Measurements from ENCODE around the gene SCGB3A2.
"Not testable (repeated sequence)": the region's sequence is repeated elsewhere in the genome, so short reads cannot be mapped to it uniquely, and the experiment has no call there.

SCGB3A2 gene

DNA sequence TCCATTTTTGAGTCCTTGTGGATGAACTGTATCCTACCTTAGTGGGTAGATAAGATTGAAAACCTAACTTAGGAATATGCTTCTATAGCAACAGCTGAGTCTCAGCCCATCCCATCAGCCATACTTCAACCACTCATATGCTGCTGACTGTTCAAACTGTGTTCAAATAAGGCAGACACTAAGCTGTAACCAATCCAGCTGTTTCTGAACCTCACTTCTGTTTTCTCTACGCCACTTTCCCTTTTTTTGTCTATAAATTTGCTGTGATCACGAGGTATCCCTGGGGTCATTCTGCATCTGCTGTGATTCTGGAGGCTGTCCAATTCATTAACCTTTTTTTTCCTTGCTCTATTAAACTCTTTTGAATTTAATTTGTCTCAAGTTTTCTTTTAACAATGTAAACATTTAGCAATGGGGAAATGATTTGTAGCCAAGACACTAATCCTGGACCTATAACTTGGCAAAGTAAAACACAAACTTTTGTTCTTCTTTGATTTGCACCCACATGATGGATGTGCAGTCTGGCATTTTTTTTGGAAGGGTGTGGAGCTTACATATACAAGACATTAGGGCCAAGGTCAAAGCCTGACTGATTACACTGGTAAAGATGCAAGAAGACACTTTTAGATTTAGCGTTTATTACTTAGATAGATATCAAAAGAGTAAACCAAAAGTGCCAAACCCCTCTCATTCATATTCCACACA is 14.9 kb upstream of the SCGB3A2 start:
- DNase-seq (ENCODE audit: low spot score): no peak

DNA sequence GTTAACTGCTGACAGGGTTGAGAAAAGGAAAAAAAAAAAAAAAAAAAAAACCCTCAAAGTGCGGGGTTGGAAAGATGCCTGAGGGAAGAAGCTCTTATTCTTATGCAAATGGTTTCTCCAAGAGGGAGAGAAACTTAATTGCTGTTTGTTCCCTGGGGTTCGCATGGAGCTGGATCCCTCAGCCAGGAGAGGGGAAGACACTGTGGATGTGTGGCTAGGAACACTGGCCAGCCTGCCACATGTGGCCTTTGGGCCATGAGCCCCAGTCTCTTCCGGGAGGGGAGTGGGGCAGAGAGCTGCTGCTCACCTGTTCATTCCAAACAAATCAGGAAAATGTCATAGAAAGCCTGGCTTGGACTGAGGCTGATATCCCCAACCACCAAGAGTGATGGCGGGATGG is 9.4 kb upstream of the SCGB3A2 start:
- no peak for DNase-seq (ENCODE audit: low spot score)

DNA sequence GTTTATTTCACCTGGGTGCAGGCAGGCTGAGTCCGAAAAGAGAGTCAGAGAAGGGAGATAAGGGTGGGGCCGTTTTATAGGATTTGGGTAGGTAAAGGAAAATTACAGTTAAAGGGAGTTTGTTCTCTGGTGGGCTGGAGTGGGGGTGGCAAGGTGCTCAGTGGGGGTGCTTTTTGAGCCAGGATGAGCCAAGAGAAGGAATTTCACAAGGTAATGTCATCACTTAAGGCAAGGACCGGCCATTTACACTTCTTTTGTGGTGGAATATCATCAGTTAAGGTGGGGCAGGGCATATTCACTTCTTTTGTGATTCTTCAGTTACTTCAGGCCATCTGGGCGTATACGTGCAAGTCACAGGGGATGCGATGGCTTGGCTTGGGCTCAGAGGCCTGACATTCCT is 8.6 kb upstream of the SCGB3A2 start:
- DNase-seq (ENCODE audit: low spot score): not testable (repeated sequence)

DNA sequence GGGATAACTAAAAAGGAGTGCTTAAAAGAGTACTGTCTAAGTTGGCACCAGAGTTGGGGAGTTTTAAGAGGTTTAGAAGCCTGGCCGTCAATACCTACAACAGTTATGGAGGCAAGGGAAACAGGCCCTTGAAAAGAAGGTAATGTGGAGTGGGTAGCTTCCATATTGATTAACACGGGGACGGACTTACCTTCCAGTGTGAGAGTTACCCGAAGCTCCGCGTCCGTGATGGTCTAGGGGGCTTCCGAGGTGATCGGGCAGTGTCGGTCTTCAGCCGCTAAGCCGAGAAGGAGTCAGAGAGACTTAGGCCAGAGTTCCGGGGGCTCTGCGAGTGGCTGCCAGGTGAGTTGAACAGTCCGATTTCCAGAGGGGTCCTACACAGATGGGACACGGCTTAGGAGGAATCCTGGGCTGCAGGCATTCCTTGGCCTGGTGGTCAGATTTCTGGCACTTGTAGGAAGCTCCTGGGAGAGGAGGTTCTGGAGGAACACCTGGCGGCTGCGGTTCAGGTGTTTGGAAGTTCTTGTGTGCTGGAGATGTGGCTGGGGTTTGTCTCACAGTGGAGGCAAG is 6.4 kb upstream of the SCGB3A2 start:
- DNase-seq (ENCODE audit: low spot score): not testable (repeated sequence)

DNA sequence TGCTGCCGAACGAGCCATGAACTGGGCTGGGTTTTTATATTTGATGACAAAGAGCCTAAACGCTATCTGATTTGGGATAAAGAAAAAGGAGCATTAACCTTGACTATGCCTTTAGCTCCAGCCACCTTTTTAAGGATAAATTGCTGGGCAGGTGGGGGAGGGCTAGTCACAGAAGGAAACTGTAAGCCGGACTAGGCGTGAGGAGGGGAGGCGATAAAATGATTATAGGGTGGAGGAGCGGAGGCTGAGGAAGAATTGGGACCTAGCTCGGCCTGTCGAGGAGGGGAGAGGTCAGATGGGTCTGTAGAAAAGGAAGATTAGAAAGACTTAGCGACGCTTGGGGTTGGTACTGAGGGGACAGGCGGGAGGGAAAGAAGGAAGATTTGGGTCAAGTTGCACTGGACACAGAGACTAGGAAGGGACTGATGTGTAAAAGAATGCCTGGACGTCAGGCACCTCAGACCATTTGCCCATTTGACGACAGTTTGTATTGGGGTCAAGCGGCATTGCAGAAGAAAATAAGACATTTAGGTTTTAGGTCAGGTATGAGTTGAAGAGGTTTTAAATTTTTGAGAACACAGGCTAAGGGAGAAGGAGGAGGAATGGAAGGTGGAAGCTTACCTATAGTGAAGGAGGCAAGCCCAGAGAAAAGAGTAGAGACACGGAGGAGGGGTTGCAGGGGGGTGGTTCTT is 5.6 kb upstream of the SCGB3A2 start:
- not testable (repeated sequence) for DNase-seq (ENCODE audit: low spot score)

DNA sequence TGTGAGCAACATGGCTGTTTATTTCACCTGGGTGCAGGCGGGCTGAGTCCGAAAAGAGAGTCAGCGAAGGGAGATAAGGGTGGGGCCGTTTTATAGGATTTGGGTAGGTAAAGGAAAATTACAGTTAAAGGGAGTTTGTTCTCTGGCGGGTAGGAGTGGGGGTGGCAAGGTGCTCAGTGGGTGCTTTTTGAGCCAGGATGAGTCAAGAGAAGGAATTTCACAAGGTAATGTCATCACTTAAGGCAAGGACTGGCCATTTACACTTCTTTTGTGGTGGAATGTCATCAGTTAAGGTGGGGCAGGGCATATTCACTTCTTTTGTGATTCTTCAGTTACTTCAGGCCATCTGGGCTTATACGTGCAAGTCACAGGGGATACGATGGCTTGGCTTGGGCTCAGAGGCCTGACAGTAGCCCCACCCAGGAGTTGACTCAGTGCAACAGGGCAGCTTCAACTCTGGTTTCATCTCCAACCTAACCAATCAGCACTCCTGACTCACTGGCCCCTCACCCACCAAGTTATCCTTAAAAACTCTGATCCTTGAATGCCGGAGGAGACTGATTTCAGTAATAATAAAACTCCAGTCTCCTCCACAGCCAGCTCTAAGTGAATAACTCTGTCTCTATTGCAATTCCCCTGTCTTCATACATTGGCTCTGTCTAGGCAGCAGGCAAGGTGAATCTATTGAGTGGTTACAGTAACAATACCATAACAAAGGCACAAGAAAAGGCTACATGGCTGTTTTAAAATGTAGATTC is 4.2 kb upstream of the SCGB3A2 start:
- DNase-seq (ENCODE audit: low spot score): not testable (repeated sequence)

DNA sequence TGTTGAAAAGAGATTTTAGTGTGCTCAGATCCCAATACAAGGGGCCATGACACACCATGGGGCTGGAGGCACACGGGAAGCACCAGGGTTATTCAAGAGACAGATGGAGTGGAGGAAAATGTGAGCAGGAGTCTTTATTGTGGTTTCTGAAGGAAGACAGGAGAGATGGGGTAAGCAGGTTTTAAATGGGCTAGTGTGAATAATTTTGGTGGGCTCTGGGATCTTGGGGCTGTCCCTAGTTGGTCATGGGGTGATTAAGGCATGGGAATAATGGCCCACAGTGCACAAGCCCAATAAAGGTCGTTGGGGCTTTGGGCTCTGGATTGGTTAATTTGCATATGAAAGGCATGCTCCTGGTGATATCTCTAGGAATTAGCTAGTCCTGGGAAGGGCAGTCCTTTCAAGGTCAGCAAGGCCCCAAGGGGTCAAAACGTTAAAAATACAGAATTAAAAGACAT is 3.6 kb upstream of the SCGB3A2 start:
- DNase-seq (ENCODE audit: low spot score): no peak

DNA sequence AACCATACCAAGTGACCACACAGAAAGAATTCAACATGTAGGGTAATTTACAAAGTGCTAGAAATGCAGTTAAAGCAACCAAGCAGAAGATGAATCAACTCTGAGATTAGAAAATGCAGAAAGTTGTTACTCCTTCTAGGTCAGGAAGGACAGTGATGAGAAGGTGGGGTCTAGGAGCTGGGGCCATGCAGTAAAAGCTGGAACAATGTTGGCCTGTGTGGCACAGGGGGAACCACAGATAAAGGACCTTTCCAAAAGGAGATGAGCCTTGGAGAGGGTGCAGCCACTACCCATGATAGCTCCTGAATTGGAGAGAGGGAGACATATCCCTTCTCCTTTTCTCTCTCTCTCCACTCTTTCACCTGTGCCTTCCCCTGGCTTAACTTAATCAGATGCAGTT is 2.4 kb upstream of the SCGB3A2 start:
- DNase-seq (ENCODE audit: low spot score): no peak

DNA sequence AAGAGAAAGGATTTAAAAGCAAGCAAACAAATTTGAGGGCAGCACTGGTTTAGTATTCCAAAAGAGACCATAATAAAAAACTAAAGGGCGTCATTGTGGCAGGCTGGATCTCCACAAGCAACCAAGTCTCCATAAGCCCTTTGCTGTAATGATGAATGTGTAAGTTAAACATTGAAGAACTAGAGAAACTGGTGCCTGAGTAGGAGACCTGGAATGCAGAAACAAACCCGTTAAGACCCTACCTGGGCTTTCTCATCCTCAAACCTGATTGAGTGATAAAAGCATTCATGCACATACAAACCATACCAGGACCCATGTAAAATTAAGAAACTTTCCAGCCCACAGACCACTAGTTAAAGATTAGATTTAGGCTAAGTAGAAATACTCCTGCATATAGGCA is 1.9 kb upstream of the SCGB3A2 start:
- no peak for DNase-seq (ENCODE audit: low spot score)

DNA sequence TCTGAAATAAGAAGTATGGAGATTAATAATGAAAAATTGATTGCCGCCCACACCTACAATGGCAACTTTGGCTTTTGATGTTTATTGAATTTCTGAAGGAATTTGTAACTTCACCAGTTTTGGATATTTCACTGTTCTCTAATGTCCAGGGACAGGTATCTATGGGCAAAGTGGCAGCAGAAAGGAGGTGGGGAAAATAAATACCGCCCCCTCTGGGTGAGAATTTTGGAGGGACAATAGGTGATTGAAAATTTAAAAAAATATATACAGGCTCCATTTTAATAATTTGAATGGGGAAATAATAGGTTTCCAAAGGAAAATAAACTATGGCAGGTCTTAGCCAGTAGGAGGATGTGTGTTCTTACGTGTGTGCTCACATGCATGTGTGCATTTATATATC is 1.3 kb downstream of the SCGB3A2 start:
- no peak for DNase-seq (ENCODE audit: low spot score)

DNA sequence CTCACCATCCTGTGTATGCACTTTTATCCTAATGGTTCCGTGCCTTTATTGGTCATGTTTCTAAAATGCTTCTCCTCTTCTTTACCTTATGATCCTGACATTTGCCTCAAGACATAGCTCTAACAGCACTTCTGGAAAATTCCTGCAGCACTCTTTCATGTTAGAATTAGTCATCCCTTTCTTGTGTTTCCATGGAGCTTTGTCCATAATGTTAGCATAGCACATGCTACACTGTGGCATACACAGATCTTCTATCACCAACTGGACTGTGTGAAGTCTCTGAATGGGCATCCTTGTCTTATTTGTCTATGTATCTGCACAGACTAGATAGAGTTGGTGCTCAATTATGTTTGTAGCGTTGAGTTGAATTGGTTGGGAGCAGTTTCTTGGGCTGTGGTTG is 2.0 kb downstream of the SCGB3A2 start:
- no peak for DNase-seq (ENCODE audit: low spot score)

DNA sequence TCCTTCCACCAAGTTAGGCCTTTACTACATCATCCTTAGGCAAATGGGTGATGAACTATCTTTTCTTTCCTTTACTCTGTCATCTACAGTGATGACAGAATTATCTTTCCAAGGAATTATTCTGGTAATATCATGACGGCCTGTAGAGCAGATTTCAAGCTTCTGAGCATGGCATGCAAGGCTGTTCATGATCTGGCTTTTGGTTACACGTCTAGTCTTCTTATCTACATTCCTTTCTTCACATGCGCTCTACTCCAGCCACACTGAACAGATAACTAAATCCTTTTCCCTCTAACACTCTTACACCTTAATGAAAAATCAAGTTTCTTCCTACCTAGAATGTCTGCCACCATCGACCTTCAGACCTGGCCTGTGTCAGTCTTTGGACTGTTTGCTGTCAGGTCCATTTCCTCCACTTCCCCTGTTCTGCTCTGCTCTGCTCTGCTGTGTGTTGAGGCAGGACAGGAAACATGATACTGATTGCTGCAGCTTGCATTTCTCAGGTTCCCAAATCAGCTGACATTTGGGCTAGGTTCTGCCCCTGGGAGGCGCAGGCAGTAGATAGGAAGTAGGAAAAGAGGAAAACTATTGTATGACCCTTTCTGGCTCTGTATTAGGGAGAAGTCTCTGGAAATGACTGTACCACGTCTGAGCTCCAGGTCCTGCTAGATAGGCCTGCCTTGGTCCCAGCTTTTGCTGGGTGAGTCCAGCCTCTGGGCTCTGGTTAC is 4.2 kb downstream of the SCGB3A2 start:
- DNase-seq (ENCODE audit: low spot score): no peak

DNA sequence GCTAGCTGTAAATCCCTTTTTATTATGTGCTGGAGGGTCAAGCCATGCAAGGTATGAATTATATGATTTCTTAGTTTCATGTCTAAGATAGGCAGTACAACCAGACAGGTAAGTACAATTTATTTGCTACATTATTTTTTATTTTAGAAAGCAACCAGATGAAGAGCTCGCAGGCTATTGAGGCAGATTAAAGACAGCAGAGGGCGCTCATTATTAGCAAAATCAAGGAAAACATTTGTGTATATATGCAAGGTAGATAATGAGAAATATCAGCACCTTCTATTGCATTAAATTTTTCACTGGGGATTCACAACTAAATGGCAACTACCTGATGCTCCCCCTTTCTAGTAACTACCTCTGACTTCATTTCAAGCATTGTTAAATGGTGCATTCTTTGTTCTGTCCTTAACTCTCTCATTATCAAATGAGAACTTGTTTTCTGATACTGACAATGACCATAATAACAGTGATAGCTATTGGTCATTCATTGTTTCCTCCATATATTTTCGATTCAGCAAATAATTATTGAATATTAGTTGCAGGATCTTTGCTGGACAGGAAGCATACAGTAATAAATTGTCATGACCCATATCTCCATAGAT is 8.6 kb downstream of the SCGB3A2 start:
- DNase-seq (ENCODE audit: low spot score): no peak

DNA sequence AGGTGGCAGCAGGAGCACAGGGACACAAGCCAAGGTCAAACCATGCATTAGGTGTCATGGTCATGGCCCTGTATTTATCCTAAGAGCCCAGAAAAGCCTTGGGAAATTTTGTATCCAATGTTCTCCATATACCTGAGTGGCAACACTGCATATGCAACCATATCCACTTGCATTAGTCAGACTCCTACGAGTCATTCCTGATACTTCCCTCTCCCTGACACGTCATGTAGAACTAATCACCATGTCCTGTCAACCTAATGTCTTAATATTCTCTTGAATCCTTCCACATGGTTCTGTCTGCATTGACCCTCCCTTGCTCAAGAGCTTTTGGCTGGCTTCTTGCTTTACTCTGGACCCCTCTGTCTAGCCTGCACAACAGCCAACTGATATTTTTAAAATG is 9.4 kb downstream of the SCGB3A2 start:
- no peak for DNase-seq (ENCODE audit: low spot score)

DNA sequence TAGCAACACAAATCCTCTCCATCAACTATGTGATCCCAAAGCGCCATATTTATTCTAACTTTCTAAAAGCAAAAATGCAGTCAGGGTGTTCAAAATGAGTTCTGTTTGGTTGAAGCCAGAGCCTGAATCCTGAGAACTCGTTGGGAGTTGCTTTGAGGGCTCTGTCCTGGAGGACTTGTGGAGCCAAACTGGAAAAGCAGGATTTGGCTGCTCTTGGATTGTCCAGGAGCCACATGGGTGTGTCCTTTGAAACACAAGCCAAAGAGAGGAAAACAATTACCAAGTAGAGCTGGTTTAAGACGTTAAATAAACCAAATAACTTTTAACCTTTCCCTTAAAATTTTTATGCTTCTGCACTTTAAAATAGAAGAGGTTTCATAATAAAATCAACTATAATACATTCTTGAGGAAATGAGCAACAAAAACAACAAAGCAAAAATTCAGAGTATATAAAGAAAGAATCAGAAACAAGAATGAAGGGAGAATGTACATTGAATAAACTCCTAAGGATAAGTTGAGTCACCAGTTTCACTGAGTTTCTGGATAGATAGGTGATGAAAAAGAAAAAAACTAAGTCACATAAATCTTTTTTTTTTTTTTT is 14.3 kb downstream of the SCGB3A2 start:
- no peak for DNase-seq (ENCODE audit: low spot score)

DNA sequence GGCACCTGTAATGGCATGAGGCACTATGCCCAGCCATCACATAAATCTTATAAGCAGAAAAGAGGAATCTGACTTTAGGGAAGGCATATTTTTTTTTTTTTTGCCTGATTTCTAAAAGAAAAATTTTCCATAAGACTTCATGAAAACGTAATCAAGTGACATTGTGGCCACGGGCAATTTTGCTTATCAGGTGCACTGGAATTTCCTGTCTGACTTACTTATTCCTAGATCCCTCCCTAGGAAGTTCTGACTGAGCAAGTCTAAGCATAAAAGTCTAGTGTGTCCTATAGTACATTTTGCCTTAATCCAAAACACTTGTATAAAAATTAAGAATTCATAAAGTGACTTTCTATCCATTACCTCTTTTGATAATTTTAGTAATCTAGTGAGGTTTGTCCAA is 15.3 kb downstream of the SCGB3A2 start:
- no peak for DNase-seq (ENCODE audit: low spot score)

DNA sequence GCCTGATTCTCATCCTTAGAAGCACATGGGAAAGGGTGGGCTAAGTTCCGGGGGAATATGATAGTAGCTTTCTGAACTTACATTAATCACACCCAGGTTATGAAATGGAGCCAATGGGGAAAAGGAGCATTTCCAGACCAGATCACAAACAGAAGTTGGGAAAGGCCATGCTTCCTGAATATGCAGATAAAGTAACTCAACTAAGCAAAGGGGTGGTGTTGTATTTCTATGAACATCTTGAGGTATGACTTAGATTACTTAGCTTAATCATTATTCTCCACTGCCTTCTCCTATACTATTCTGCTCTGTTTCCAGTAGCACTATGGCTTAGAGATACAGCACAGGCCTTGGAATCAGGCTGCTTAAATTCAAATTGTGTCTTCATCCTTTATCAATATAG is 17.4 kb downstream of the SCGB3A2 start:
- DNase-seq (ENCODE audit: low spot score): no peak

DNA sequence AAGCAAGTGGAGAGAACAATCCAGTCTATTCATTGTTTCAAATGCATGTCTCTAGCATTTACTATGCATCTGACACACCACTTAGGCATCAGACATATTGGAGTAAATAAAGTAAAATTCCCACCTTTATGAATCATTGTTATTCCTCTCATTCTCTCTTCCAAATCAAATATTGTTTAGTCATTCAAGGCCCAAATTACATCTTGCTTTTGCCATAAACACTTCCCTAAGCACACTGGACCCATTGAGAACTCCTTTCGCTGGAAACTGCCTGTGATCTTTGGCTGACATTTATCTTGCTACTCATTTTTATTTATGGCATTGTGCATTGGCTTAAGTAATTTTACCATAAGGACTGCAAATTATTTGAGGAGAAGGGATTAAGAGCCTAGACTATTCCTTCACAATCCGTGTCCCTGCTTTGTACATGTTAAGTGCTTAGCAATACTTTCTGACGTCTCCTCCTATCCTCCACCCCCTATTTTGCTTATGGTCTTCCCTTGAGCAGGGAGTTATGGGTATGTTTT is 20.4 kb downstream of the SCGB3A2 start:
- DNase-seq (ENCODE audit: low spot score): no peak

DNA sequence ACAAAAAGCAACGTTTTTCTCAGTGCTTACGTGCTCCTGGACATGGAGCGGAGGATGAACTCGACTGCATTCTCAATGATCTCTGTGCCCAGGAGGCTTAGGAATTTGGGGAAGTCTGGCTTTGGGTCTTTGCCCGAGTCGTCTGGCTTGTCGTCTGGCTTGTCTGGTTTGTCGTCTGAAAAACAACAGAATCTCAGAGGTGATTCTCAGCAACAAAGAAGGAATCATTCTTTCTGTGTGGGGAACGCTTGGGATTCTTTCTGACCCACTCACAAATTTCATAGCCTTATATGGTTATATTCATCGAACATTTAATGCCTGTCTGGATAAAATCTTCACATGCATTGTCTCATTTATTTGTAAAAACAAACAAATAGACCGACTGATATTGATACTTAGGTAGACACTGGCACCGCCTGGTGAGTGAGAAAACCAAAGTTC is 23.1 kb downstream of the SCGB3A2 start:
- no peak for DNase-seq (ENCODE audit: low spot score)

DNA sequence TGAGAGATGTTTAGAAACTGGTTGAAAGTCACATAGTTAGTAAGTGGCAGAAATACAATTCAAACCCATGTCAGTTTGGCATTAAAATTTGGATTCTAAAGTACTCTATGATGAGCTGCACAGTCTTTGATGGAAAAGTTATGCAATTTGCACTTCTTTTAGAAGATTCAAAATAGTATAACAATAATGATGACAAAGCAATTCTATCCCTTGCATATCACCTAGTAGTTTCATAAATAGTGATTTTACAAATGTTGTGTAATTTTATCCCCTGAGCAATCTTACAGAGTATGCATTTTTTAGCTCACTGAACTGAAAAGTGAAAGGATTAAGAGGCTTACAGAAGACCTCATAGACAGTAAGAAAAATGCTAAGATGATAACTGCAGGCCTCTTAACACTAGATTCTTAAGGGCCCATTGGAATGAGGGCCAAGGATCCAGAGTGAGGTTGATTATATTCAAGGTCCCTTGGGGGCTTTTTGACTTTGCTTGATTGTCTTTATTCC is 24.2 kb downstream of the SCGB3A2 start:
- no peak for DNase-seq (ENCODE audit: low spot score)

DNA sequence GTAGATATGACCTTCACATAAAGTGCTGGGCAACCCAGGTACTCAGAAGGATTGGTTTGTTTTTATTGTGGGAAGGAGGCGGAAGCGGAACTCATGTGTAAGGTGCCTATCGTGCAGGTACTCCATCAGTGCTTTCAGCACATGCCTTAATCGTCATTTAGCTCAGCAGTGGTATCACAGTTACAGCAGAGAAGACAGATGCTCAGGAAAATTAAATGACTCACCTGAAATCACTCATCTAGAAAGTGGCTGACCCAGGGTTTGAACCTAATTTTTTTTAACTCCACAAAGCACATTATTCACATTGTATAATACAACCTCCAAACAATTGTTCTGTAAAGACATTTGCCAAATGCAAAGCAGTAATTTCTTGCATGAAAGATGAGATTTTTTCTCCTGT is 25.6 kb downstream of the SCGB3A2 start:
- DNase-seq (ENCODE audit: low spot score): no peak
